CD4-positive, alpha-beta T cell treated with Interleukin-21 for 1 hour (primary cell): ENCODE measurements around the gene KLF13.

Source experiments
- DNase-seq: peaks from one replicate; pipeline ENCODE4 v3.0.0-alpha.2; 2020

The KLF13 gene

DNA sequence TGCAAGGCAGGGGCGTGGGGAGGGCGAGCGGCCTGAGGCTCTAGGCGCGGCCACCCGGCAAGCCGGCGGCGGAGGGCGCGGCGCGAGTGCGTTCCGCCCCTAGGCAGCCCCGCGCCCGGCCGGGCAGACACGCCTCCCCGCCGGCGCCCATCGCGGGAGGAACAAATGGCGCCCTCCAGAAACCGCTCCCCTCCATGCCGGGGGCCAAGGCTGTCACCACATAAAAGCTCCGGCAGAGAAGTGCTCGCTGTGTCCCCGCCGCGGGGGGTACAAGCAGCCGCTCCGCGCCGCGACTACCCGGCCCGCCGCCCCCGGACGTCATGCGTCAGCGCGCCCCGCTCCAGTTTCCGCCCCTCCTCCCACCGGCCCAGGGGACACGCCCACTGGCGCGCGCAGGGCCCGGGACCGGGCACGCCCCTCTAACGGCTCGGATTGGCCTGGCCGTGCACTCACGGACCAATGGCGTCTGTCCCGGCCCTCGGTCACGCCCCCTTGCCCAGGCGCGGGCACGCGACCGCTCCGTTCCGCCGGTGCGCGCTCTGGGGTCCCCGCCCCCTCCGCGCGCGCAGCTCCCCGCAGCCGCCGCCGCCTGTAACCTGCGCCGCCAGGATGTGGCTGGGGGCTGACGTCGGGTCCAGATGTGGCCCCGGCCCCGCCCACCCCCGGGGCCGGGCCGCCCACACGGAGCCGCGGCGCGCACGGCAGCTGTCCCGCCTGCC is at the start of gene KLF13:
TSS of gene KLF13 (plus strand) at position 680 of the 719 bp plus-strand sequence. CDS start 378 bp downstream, outside the sequence.
- DNase-seq = peak; percentile 100

DNA sequence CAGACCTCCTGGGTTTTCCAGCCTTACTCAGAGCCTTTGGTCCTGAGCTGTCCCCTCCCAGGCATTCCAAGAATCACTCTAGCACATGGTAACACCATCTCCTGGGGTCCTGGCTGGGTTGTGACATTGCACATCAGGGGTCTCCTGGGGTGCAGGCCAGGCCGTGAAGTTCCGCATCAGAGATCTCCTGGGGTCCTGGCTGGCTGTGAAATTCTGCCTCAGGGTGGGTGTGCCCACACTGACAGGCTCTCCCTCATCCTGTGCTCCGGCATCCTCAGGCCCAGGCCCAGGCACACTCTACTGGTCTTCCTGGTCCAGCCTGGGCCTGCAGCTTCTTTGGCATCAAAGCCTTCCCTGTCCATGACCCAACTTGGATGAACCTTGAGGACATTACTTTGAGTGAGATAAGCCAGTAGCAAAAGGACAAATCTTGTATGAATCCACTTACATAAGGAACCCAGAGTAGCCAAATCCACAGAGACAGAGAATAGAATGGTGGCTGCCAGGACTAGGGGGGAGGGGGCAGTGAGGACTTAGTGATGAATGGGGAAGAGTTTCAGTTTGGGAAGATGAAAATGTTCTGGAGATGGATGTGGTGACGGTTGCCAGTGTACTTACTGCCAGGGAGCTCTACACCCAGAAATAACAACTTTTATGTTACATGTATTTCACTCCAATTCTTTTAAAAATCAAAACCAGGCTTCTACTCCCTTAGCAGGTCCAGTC is 49.1 kb upstream of the KLF13 start:
- DNase-seq = no peak

DNA sequence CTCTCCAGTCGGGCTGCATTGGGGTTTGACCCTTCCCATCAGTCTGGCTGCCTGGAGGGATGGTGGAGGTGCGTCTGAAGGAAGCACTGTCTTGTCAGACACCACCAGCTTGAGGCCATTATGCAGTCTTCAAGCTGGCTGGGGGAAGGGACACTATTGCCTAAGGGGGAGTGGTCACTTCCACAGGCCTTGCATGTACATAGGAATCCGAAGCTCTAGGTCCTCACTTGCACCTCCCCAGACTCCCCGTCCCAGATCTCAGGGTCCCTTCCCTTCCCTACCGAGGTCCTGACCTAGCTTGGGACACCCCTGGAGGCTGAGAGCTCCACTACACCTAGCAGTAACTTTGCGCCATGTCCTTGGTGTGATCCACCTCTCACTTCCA is 48.6 kb upstream of the KLF13 start:
- DNase-seq = no peak

DNA sequence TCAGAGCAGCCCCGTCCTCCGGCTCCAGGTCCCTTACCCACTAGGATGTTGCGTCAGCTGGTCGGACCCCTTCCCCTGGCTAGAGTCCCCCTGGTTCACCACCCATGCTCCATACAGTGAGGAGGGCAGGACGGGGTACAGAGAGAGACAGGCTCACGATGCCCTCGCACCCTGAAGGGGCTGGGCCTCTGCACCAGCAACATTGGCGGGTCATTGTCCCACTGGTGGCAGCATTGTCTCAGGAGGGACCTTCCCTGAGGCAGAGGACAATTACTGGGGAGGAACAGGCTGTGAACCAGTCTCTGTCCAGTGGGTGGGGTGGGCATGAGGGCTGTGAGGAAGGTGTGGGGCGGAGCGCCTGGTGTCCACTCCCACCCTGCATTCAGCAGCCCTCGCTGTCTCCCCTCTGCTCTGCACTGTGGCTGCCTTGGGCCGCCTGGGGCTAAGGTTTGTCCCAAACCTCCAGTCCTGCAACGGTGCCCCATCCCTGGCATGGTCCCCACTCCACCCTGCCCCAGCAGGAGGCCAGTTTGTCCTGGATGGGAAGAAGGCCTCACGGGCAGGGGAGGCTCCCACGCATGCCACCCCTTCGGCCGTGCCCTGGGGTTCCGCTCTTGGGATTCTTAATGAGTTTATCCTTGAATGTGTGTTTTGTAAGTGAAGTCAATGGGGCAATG is 48.0 kb upstream of the KLF13 start:
- DNase-seq = no peak

DNA sequence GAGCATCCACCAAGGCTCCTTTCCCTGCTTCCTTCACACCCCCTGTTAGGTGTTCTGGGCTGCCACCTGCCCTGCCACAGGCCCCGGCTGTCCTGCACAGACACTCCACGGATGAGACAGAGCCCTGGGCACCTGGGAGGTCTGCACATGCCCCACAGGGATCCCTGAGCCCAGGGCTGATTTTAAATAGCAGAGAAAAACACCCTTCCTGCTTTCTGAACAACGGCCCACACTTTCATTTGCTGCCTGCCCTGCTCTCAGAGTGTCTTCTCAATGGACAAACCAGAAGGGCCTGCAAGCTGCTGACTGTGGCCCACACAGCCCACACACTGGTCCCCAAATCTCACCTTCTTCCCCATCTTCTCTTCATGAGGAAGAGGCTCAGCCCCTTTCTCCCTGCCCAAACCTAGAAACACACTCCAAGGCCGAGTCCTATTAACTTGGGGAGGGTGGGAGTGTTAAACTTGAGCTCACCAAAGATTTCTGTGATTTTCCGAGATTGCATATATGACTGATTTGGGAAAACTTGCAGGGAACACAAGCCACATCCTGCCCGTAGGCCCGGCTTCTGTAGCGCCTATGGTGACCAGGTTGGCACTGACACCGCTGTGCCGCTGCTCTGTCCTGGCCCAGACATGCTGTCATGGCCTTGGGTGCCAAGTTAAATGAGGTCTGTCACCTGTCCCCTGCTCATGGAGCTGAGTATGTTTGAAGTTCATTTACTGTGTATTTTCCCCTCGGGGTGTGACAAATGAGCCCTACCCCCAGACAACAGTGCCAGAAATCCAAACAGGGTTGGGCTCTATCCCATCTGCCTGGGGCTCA is 47.2 kb upstream of the KLF13 start:
- DNase-seq = no peak

DNA sequence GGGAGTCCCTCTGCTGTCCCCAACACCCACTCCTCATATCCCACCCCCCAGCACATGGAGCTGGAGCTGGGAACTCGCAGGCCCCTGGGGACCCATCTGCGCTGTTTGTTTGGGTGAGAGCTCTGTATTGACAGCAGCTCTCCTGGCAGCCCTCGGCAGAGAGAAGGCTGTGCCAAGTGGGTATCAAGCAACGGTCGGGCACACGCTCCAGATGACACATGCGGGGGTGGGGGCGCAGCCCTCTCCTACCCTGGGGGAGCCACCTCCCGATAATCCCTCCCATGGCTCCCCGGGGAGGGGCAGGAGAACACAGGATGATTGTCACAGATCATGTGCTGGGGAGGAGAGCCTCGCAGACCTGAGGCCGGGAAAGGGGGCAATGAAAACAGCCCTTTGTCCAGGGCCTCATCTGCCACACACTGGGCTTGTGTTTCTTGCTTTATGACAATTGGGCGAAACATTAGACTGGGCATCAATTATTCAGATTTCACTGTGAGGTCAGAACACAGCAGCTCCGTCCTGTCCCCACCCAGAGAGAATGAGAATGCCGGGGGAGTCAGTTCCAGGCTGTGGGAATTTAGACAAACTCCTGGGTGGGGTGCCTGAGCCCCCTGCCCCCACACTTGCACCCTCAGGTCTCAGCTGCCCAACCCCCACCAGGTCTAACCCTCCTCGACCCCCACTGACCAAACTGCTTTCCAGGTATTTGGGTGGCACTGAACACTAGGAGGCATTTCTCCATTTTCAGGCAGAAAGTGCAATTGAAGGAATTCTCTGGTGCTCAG is 46.4 kb upstream of the KLF13 start:
- DNase-seq = no peak

DNA sequence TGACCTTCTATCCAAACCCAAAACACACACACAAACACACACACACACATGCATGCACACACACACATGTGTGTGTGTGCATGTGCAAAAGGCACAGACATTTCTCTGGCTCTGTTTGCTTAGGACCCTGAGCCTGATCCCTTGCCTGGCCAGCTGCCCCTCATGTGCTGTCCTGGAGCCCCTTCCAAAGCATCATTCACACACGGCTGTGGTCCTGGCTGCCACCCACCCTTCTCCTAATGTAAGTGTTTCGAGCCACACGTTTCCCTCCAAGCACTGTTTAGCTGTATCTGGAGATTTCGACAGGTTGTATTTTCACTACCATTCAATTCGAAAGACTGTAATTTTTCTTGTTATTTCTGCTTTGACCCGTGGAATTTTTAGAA is 45.8 kb upstream of the KLF13 start:
- no peak for DNase-seq

DNA sequence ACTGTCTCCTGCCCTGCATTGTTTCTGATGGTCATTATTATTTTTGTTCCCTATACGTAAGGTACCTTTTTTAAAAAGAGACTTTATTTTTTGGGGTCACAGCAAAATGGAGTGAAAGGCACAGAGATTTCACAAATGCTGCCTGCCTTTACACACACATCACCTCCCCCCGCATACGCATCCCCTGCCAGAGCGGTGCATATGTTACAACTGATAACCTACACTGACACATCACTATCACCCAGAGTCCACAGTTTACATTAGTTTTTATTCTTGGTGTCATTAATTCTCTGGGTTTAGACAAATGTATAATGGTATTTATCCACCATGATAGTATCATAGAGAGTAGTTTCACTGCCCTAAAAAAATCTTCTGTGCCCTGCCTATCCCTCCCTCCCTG is 43.6 kb upstream of the KLF13 start:
- DNase-seq = no peak

DNA sequence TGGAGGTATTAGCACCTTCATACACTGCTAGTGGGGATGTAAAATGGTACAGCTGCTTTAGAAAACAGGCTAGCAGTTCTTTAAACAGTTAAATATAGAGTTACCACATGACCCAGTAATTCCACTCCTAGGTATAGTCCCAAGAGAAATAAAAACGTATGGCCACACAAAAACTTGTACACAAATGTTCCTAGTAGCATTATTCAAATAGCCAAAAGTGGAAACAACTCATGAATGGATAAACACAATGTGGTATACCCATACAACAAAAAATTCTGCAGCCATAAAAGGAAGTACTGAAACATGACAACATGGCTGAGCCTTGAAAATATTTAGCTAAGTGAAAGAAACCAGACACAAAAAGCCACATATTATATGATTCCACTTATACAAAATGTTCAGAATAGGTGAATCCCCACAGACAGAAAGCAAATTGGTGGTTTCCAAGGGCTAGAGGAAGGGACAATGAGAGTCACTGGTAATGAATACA is 40.8 kb upstream of the KLF13 start:
- DNase-seq = no peak

DNA sequence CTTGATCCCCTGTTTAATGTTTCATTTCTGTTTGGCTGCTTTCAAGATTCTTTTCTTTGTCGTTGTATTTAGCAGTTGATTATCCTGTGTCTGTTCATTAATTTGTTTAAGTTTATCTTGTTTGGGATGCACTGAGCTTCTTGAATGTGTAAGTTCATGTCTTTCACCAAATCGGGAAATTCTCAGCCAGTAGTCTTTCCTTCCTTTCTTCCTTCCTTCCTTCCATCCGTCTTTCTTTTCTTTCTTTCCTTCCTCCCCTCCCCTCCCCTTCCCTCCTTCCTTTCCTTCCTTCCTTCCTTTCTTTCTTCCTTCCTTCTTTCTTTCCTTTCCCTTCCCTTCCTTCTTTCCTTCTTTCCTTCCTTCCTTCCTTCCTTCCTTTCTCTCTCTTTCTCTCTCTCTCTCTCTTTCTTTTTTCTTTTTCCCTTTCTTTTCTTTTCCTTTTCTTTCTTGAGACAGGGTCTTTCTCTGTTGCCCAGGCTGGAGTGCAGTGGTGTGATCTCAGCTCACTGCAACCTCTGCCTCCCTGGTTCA is 35.5 kb upstream of the KLF13 start:
- DNase-seq = no peak

DNA sequence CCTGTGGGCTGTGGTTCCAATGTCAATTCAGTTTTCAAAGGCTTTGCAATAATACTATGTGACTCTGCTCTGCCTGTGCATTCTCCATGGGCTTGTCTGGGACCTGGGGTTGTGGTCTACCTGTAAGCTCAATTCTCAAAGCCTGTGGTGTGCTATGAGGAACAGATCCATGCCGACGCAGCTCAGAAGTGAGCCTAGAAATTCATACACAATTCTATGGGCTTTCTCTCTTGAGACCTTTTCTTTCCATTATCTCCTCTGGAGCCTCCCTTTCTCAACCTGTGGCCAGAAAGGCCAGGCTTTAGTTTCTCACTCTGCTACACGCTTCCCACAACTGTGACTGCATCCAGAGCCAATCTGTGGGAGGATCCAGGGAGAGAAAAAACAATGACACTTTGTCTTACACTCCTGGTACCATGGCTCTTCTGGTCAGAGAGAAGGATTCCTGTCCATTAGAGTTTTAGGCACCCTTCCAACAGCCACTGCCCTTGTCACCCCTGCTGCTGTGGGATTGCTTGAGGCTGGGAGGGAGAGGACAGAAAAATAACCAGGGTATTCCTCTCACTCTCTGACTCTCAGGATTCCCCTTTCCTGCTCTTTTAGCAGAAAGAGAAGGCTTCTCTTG is 34.1 kb upstream of the KLF13 start:
- DNase-seq = no peak

DNA sequence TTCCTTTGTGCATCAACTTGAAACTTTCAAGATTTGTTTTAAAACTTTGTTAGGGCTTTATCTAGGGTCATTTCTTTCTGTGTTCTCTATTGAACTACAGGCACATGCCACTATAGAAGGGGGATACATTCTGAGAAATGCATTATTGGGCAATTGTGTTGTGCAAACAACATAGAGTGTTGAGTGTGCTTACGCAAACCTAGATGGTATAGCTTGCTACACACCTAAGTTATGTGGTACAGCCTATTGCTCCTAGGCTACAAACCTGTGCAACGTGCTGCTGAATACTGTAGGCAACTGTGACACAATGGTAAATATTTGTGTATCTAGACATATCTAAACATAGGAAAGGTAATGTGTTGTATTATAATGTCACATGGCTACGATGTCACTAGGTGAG is 33.0 kb upstream of the KLF13 start:
- no peak for DNase-seq

DNA sequence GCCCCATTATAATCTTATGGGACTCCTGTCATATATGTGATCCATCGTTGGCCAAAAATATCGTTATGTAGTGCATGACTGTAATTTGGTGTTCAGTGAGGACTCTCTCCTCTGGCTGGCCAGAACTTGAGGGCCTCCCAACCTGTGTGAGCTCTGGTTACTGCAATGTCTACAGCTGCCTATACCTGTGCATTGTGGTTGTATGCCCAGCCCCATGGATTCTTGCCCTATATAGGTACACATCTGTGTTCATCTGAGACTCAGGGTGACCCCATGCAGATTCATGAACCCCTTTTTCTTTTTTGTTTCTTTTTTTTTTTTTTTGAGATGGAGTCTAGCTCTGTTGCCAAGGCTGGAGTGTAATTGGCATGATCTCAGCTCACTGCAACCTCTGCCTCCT is 32.6 kb upstream of the KLF13 start:
- DNase-seq = no peak

DNA sequence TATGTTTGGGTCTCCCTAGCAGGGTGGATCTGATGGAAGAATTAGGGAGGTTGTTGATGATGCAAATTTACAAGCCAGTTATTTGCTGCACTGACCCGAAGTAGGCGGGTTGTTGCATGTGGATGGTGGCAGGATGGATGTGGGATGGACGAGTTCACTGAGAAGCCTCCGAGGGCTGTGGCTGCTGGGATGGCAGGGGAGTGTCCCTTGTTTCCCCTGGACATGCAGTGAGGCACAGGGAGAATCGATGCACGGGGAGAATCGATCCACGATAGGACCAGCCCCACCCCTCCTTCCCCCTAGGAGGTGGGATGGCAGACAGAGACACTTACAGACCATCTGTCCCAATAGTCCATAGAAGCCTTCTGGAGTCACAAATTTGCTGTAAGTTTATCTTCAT is 31.0 kb upstream of the KLF13 start:
- no peak for DNase-seq

DNA sequence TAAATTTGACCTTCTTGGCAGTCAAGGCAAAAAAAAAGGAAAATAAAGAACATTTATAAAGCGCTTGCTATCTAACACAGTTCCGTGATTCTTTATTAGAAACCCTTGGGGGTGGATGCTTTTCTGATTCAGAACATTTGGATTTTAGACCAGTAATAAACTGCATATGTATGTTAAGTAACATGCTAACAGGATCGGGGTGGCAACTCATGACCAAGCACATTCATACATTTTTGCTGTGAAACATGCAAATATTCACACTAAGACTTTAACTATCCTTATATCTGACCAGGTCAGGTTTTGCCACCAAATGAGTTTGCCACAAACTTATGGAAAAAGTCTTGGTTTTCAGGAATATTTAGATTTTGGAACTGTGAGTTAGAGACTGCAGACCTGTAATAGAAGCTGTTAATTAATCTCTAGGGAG is 30.4 kb upstream of the KLF13 start:
- DNase-seq = no peak

DNA sequence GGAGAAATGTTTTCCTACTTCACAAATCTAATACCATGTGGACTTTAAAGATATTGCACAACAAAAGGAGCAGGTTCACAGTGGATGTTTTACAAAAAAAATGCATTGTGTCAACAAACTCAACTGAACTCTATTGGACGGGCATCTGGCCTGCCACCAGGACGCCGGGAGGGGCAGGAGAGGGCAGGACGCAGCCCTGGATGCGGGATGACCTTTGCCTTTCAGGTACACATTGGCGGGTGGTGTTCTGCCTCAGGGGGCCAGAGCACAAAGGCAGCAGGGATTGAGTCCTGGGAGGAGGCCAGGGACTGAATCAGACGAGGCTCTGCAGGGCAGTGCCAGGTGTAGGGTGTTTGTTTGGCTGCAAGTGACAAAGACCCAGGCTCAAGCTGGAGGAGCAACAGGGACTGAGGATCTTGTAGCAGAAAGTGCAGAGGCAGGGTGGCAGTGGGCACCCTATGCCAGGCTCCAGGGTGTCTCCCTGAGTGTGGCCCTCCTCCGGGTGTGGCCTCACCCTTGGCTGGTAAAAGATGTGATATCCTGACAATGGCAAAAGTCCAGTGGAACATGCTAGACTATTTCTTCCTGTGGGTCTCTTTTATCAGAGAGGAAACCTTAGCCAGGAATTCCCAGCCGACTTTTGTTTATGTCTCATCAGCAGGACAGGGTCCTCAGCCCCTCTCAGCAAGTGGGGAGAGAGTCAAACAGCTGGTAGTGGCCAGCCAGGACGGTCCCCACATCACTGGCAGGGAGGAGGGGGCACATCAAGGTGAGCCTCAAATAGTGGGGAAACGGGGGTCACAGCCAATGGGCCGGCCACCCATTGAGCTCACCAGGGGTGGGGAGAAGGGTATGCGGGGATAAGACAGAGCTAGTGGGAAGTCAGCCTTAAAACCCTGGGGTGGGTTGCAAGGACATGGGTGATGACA is 29.7 kb upstream of the KLF13 start:
- no peak for DNase-seq

DNA sequence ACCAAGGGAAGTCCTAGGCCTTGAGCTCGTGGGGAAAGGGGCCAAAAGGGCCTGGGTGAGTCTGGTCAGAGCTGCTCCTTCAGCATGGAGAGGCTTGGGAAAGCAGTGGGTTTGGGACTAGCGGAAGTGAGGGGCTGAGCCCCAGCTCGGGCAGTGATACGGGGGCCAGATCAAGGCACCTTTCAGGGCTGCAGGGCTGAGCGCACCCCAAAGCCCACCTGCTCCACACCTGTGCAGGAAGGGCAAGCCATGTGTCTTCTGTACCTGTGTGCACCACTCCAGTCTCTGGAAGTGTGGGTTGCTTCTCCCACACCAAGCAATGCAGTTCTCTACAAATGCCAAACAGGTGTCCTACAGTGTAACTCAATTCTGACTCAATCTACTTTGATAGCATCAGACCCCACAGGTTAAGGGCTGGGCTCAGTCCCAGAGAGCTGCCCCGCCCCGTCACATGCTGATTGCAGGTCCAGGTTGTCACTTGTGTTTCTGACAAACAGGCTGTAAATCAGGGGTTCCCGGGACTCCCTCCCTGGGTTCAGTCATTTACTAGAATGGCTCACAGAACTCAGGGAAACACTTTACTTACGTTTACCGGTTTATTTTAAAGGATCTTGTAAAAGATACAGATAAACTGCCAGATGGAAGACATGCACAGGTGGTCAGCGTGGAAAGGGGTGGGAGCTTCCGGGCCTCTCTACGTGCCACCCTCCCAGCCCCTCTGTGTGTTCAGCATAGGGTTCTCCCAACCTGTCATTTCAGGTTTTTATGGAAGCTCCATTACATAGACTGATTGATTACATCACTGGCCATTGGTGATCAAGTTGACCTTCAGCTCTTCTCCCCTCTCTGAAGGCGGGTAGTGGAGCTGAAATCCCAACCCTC is 28.8 kb upstream of the KLF13 start:
- DNase-seq = no peak

DNA sequence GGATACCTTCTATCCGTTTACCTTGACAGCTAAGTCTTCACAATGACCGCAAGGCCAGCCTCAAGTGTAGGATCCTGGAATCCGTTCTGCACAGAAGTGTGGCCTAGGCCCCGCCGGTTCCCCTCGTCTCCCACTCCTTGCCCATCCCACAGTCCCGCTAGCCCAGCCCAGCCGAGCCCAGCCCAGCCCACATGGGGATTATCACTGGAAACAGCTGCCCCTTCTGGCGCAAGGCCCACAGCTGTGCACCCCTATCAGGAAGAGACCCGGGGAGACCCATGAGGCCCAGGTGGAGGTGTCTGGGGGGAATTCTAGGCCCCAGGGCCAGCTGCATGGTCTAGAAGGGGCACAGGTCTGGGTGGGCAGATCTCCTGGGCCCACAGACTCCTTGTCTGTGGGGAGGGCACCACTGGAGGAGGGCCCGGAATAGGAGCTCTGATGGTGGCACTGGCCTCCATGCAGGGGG is 27.9 kb upstream of the KLF13 start:
- no peak for DNase-seq

DNA sequence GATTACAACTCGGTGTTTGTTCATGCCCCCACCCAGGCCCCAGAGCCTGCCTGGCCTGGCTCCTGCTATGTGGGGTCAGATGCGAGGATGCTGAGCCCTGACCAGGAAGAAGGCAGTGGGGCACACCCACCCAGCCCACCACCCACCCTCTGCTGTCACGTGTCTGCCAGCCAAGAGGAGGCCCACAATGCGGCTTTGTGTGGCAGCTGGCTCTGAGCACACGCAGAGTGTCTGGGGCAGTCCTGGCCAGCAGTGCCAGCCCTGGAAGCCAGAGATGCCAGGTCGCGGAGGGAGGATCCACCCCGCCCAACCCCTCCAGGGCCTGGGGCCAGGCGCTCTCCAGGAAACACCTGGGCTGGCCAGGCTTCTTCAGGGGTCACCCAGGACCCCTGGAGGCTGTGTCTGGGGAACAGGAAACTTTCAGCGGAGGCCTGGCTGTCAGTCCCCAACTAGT is 26.4 kb upstream of the KLF13 start:
- no peak for DNase-seq
